ENCODE data around the gene PRDM5.
A peak's percentile ranks its signal among the peaks of the same experiment; 100 is the strongest.

Gene PRDM5

DNA sequence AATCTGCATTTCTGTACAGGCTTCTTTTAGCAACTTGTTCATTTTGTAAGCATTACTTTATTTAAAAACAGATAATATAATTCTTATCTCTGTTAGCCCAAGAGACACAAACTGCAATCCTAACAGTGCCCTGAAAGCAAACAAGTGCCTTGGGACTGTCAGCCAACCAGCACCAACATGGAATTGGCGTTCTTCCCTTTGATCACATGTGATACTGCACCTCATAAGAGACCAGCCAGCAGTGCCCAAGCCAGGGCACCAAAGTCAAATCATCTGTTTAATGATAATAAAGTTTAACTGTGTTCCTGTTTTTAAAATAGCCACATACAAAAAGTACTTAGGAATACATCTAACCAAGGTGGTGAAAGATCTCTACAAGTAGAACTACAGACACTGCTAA is 223.2 kb downstream of the PRDM5 start:
- ChIA-PET CTCF (no interaction called here), POLR2A (no interaction called here)
- Histone ChIP-seq H3K27ac (ENCODE audit: insufficient read depth in 1 of 2, low read depth in 1 of 2, low read length in 2 of 2, poor library complexity in 1 of 2, severe bottlenecking in 2 of 2) (no peak overlapping the region), H3K9me3 (ENCODE audit: control extremely low read depth in 1 of 5, control insufficient read depth in 4 of 5, insufficient read depth in 2 of 5, low read depth in 1 of 5, low read length in 4 of 5) (no peaks in the 10 kb centered on the region), H3K4me1 (ENCODE audit: control extremely low read depth in 1 of 4, control insufficient read depth in 4 of 4, insufficient read depth in 4 of 4, low read length in 3 of 4) (no peaks in the 10 kb centered on the region), H3K36me3 (ENCODE audit: control insufficient read depth in 4 of 4, insufficient read depth in 4 of 4, low read length in 3 of 4) (no peaks in the 10 kb centered on the region), H3K4me3 (ENCODE audit: control insufficient read depth in 1 of 7, extremely low read depth in 1 of 7, insufficient read depth in 4 of 7, low read depth in 2 of 7, low read length in 6 of 7) (no peak overlapping the region), H3K27me3 (replicated peaks in 2 of 5; ENCODE audit: control insufficient read depth in 4 of 5, insufficient read depth in 5 of 5, low read length in 4 of 5) (no peaks in the 10 kb centered on the region)
- WGBS (ENCODE audit: insufficient coverage), result 83% methylated on average over 1 of the region's 1 CpG
- no peak for DNase-seq

DNA sequence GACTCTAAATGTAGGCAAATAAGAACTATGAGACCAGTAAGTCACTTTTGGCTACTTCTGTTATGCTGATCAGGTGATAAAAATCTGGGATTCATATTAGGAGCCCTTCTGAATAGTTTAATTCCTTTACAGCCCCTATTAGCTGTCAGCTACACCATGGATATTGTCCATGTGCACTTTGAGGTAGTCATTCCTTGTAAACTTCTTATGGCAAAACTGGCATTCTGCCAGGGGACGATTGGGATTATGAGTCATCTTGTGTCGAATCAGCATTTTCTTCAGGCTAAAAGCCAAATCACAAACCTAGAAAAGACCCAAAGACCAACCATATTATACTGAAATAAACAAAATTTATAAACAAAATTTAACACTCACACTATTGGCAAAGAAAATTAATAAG is 227.6 kb downstream of the PRDM5 start:
- CTCF ChIA-PET, result interaction anchor here (0.9 kb wide), 1 partner anchor 19 kb away, joined by 3 read pairs; no protein-coding TSS in a partner anchor
- Histone ChIP-seq H3K4me3 (ENCODE audit: control insufficient read depth in 1 of 7, extremely low read depth in 1 of 7, insufficient read depth in 4 of 7, low read depth in 2 of 7, low read length in 6 of 7) (no peak overlapping the region), H3K4me1 (ENCODE audit: control extremely low read depth in 1 of 4, control insufficient read depth in 4 of 4, insufficient read depth in 4 of 4, low read length in 3 of 4) (no peaks in the 10 kb centered on the region), H3K9me3 (ENCODE audit: control extremely low read depth in 1 of 5, control insufficient read depth in 4 of 5, insufficient read depth in 2 of 5, low read depth in 1 of 5, low read length in 4 of 5) (no peaks in the 10 kb centered on the region), H3K36me3 (ENCODE audit: control insufficient read depth in 4 of 4, insufficient read depth in 4 of 4, low read length in 3 of 4) (no peaks in the 10 kb centered on the region), H3K27ac (ENCODE audit: insufficient read depth in 1 of 2, low read depth in 1 of 2, low read length in 2 of 2, poor library complexity in 1 of 2, severe bottlenecking in 2 of 2) (no peak overlapping the region), H3K27me3 (replicated peaks in 2 of 5; ENCODE audit: control insufficient read depth in 4 of 5, insufficient read depth in 5 of 5, low read length in 4 of 5) (no peaks in the 10 kb centered on the region)
- DNase-seq, result no peak
- POLR2A ChIA-PET, result no interaction called here
- no CpG with 5 or more reads among the region's 2 CpGs for WGBS (ENCODE audit: insufficient coverage)

DNA sequence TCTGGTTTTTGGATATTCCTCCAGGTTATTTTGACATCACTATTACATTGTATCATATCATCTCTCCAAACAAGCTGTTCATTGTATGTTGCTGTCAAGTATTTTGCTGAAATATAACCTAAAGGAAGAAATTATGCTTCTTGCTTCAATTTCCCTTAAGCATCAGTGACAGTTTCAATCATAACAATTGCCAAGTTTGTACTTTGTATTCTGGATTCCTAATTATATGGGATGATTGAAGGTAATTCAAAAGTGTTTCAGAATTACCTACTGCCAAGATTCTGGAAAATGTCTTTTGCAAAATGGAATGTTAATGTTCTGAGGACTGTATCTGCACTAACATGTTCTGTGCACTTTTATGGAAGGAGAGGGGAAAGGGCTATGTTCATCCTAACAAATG is 228.7 kb downstream of the PRDM5 start:
- POLR2A ChIA-PET, result no interaction called here
- H3K9me3 ChIP-seq (ENCODE audit: control extremely low read depth in 1 of 5, control insufficient read depth in 4 of 5, insufficient read depth in 2 of 5, low read depth in 1 of 5, low read length in 4 of 5), result no peaks in the 10 kb centered on the region
- no peaks in the 10 kb centered on the region for H3K27me3 ChIP-seq (replicated peaks in 2 of 5; ENCODE audit: control insufficient read depth in 4 of 5, insufficient read depth in 5 of 5, low read length in 4 of 5)
- H3K4me1 ChIP-seq (ENCODE audit: control extremely low read depth in 1 of 4, control insufficient read depth in 4 of 4, insufficient read depth in 4 of 4, low read length in 3 of 4), result no peaks in the 10 kb centered on the region
- no peak overlapping the region for H3K27ac ChIP-seq (ENCODE audit: insufficient read depth in 1 of 2, low read depth in 1 of 2, low read length in 2 of 2, poor library complexity in 1 of 2, severe bottlenecking in 2 of 2)
- no peak overlapping the region for H3K4me3 ChIP-seq (ENCODE audit: control insufficient read depth in 1 of 7, extremely low read depth in 1 of 7, insufficient read depth in 4 of 7, low read depth in 2 of 7, low read length in 6 of 7)
- no peak for DNase-seq
- CTCF ChIA-PET, result no interaction called here
- no peaks in the 10 kb centered on the region for H3K36me3 ChIP-seq (ENCODE audit: control insufficient read depth in 4 of 4, insufficient read depth in 4 of 4, low read length in 3 of 4)

DNA sequence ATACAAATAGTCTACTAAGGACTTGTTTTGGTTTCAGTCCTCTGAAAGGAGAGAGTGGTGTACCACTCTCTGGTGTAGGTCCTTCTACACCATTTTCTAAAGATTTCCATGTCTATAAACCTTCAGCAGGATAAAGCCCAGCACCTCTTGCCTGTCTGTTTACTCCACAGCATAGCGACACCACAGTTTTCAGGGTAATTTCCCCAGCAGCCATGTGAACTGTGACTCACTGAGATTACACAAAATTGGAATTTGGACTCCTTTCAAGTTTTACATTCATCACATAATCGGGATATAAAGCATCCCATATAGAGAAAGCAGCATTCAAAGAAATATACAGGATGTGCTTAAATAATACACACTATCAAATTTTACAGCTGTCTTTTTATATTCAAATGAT is 229.6 kb downstream of the PRDM5 start:
- DNase-seq, result peak in 1 of 3 donors; percentile 11
- POLR2A ChIA-PET, result no interaction called here

DNA sequence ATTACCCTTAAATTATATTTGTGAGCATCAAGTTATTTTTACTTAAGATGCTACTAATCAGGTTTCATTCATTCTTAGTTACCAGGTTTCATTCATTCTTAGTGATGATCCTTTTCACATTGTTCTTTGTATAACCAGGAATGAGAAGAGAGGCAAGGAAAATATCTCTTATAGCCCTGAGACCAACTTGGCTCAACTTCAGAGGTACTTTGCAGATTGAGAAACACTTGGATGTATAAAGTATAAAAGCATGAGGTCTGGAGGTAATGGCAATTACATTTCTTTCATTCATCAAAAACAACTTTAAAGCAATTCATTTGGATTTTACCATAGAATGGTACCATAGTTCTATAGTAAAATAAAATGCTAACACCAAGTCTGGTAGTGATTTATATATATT is 231.0 kb downstream of the PRDM5 start:
- no peaks in the 10 kb centered on the region for H3K4me1 ChIP-seq (ENCODE audit: control extremely low read depth in 1 of 4, control insufficient read depth in 4 of 4, insufficient read depth in 4 of 4, low read length in 3 of 4)
- no peaks in the 10 kb centered on the region for H3K9me3 ChIP-seq (ENCODE audit: control extremely low read depth in 1 of 5, control insufficient read depth in 4 of 5, insufficient read depth in 2 of 5, low read depth in 1 of 5, low read length in 4 of 5)
- no peak for DNase-seq
- H3K27ac ChIP-seq (ENCODE audit: insufficient read depth in 1 of 2, low read depth in 1 of 2, low read length in 2 of 2, poor library complexity in 1 of 2, severe bottlenecking in 2 of 2), result no peak overlapping the region
- POLR2A ChIA-PET, result no interaction called here
- H3K4me3 ChIP-seq (ENCODE audit: control insufficient read depth in 1 of 7, extremely low read depth in 1 of 7, insufficient read depth in 4 of 7, low read depth in 2 of 7, low read length in 6 of 7), result no peak overlapping the region
- H3K27me3 ChIP-seq (replicated peaks in 2 of 5; ENCODE audit: control insufficient read depth in 4 of 5, insufficient read depth in 5 of 5, low read length in 4 of 5), result no peaks in the 10 kb centered on the region
- no peaks in the 10 kb centered on the region for H3K36me3 ChIP-seq (ENCODE audit: control insufficient read depth in 4 of 4, insufficient read depth in 4 of 4, low read length in 3 of 4)
- CTCF ChIA-PET, result no interaction called here

More for the DNA sequence above, 229.6 kb downstream of the PRDM5 start:
- Histone ChIP-seq H3K27me3 (replicated peaks in 2 of 5; ENCODE audit: control insufficient read depth in 4 of 5, insufficient read depth in 5 of 5, low read length in 4 of 5) (no peaks in the 10 kb centered on the region), H3K4me1 (ENCODE audit: control extremely low read depth in 1 of 4, control insufficient read depth in 4 of 4, insufficient read depth in 4 of 4, low read length in 3 of 4) (no peaks in the 10 kb centered on the region), H3K4me3 (ENCODE audit: control insufficient read depth in 1 of 7, extremely low read depth in 1 of 7, insufficient read depth in 4 of 7, low read depth in 2 of 7, low read length in 6 of 7) (no peak overlapping the region), H3K9me3 (ENCODE audit: control extremely low read depth in 1 of 5, control insufficient read depth in 4 of 5, insufficient read depth in 2 of 5, low read depth in 1 of 5, low read length in 4 of 5) (no peaks in the 10 kb centered on the region), H3K27ac (ENCODE audit: insufficient read depth in 1 of 2, low read depth in 1 of 2, low read length in 2 of 2, poor library complexity in 1 of 2, severe bottlenecking in 2 of 2) (no peak overlapping the region), H3K36me3 (ENCODE audit: control insufficient read depth in 4 of 4, insufficient read depth in 4 of 4, low read length in 3 of 4) (no peaks in the 10 kb centered on the region)
- CTCF ChIA-PET, result no interaction called here
- WGBS (ENCODE audit: insufficient coverage), result 100% methylated on average over 1 of the region's 2 CpGs

DNA sequence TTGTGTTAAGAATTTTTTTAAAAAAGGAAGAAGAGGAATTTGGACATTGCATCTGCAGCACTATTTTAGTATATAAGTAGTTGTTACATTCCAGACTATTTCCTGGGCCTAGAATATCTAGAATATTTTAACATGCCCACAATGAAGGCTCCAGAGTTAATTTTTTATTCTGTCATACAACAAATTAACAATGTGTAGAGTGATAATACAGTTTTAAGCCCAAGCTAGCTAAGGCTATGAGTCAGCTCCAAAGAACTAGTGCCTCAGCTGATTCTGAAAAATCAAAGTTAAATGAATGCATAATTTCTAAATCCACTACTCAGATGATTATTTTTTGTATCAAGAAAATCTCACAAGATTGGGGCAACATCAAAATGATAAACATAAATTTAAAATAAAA is 231.4 kb downstream of the PRDM5 start:
- ChIA-PET POLR2A (no interaction called here), CTCF (no interaction called here)
- no peaks in the 10 kb centered on the region for H3K36me3 ChIP-seq (ENCODE audit: control insufficient read depth in 4 of 4, insufficient read depth in 4 of 4, low read length in 3 of 4)
- H3K4me1 ChIP-seq (ENCODE audit: control extremely low read depth in 1 of 4, control insufficient read depth in 4 of 4, insufficient read depth in 4 of 4, low read length in 3 of 4), result no peaks in the 10 kb centered on the region
- no peaks in the 10 kb centered on the region for H3K27me3 ChIP-seq (replicated peaks in 2 of 5; ENCODE audit: control insufficient read depth in 4 of 5, insufficient read depth in 5 of 5, low read length in 4 of 5)
- H3K9me3 ChIP-seq (ENCODE audit: control extremely low read depth in 1 of 5, control insufficient read depth in 4 of 5, insufficient read depth in 2 of 5, low read depth in 1 of 5, low read length in 4 of 5), result no peaks in the 10 kb centered on the region
- H3K27ac ChIP-seq (ENCODE audit: insufficient read depth in 1 of 2, low read depth in 1 of 2, low read length in 2 of 2, poor library complexity in 1 of 2, severe bottlenecking in 2 of 2), result no peak overlapping the region
- no peak for DNase-seq
- no peak overlapping the region for H3K4me3 ChIP-seq (ENCODE audit: control insufficient read depth in 1 of 7, extremely low read depth in 1 of 7, insufficient read depth in 4 of 7, low read depth in 2 of 7, low read length in 6 of 7)

DNA sequence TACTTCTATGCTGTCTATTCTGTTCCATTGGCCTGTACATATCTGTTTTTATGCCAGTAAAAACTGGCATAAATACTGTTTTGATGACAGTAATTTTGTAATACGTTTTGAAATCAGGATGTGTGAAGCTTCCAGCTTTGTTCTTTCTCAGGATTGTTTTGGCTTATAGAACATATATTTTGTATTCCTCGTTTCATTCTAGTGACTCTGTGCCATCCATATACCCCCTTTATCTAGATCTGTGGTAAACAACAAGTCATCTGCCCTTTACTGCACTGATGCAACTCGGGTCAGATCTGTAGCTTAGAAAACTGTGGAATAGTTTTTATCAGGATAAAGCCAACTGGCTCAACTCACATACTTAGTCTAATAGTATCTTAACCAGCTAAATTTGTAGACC is 233.7 kb downstream of the PRDM5 start:
- CTCF ChIA-PET, result no interaction called here
- POLR2A ChIA-PET, result no interaction called here
- Histone ChIP-seq H3K4me3 (ENCODE audit: control insufficient read depth in 1 of 7, extremely low read depth in 1 of 7, insufficient read depth in 4 of 7, low read depth in 2 of 7, low read length in 6 of 7) (no peak overlapping the region), H3K36me3 (ENCODE audit: control insufficient read depth in 4 of 4, insufficient read depth in 4 of 4, low read length in 3 of 4) (no peaks in the 10 kb centered on the region), H3K4me1 (ENCODE audit: control extremely low read depth in 1 of 4, control insufficient read depth in 4 of 4, insufficient read depth in 4 of 4, low read length in 3 of 4) (no peaks in the 10 kb centered on the region), H3K27me3 (replicated peaks in 2 of 5; ENCODE audit: control insufficient read depth in 4 of 5, insufficient read depth in 5 of 5, low read length in 4 of 5) (no peaks in the 10 kb centered on the region), H3K27ac (ENCODE audit: insufficient read depth in 1 of 2, low read depth in 1 of 2, low read length in 2 of 2, poor library complexity in 1 of 2, severe bottlenecking in 2 of 2) (no peak overlapping the region), H3K9me3 (ENCODE audit: control extremely low read depth in 1 of 5, control insufficient read depth in 4 of 5, insufficient read depth in 2 of 5, low read depth in 1 of 5, low read length in 4 of 5) (no peaks in the 10 kb centered on the region)
- no peak for DNase-seq
- WGBS (ENCODE audit: insufficient coverage), result no CpG with 5 or more reads among the region's 3 CpGs

DNA sequence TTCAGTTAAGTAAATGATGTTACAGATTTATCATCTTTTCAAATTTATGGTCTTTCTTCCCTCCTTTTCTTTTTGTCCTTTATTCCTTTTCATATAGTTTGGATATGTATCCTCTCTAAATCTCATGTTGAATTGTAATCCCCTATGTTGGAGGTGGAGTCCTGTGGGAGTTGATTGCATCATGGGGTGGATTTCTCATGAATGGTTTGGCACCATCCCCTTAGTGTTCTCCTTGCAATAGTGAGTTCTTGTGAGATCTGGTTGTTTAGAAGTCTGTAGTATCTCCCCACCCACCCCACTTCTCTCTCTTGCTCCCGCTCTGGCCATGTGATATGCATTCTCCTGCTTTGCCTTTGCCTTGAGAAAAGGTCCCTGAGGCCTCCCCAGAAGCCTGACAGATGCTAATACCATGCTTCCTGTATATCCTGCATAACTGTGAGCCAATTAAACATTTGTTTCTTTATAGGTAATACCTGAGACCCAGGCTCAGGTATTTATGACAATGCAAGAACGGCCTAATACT is 236.7 kb downstream of the PRDM5 start:
- Histone ChIP-seq H3K4me1 (ENCODE audit: control extremely low read depth in 1 of 4, control insufficient read depth in 4 of 4, insufficient read depth in 4 of 4, low read length in 3 of 4) (no peaks in the 10 kb centered on the region), H3K27ac (ENCODE audit: insufficient read depth in 1 of 2, low read depth in 1 of 2, low read length in 2 of 2, poor library complexity in 1 of 2, severe bottlenecking in 2 of 2) (no peak overlapping the region), H3K36me3 (ENCODE audit: control insufficient read depth in 4 of 4, insufficient read depth in 4 of 4, low read length in 3 of 4) (no peaks in the 10 kb centered on the region), H3K27me3 (replicated peaks in 2 of 5; ENCODE audit: control insufficient read depth in 4 of 5, insufficient read depth in 5 of 5, low read length in 4 of 5) (no peaks in the 10 kb centered on the region), H3K4me3 (ENCODE audit: control insufficient read depth in 1 of 7, extremely low read depth in 1 of 7, insufficient read depth in 4 of 7, low read depth in 2 of 7, low read length in 6 of 7) (no peak overlapping the region), H3K9me3 (ENCODE audit: control extremely low read depth in 1 of 5, control insufficient read depth in 4 of 5, insufficient read depth in 2 of 5, low read depth in 1 of 5, low read length in 4 of 5) (no peaks in the 10 kb centered on the region)
- no CpG with 5 or more reads among the region's 2 CpGs for WGBS (ENCODE audit: insufficient coverage)
- ChIA-PET POLR2A (no interaction called here), CTCF (no interaction called here)
- no peak for DNase-seq

All from common myeloid progenitor, CD34-positive (primary cell).